ENCODE results near the gene GPD1.
A peak's percentile ranks its signal among the peaks of the same experiment; 100 is the strongest.
"Not testable (repeated sequence)": the region's sequence is repeated elsewhere in the genome, so short reads cannot be mapped to it uniquely, and the experiment has no call there.

GPD1 gene

GRCh38 chr12:50077099-50077498, 26.7 kb upstream of the GPD1 start:
- no peaks in the 10 kb centered on the region for H3K27me3 ChIP-seq (ENCODE audit: control insufficient read depth, insufficient read depth, low read length)
- H3K4me1 ChIP-seq (ENCODE audit: control insufficient read depth, insufficient read depth, low read length), result peaks cover 10% of the 10 kb centered on the region
- no peaks in the 10 kb centered on the region for H3K9me3 ChIP-seq (ENCODE audit: control insufficient read depth, low read length)
- no peak overlapping the region for H3K4me3 ChIP-seq (ENCODE audit: low read length)
- no peaks in the 10 kb centered on the region for H3K36me3 ChIP-seq (ENCODE audit: control insufficient read depth, insufficient read depth, low read length)
- no peak overlapping the region for H3K9ac ChIP-seq (ENCODE audit: low read length)

- Histone ChIP-seq H3K27me3 (ENCODE audit: control insufficient read depth, insufficient read depth, low read length) (no peaks in the 10 kb centered on the region), H3K36me3 (ENCODE audit: control insufficient read depth, insufficient read depth, low read length) (no peaks in the 10 kb centered on the region), H3K9ac (ENCODE audit: low read length) (no peak overlapping the region), H3K9me3 (ENCODE audit: control insufficient read depth, low read length) (no peaks in the 10 kb centered on the region), H3K4me3 (ENCODE audit: low read length) (no peak overlapping the region), H3K4me1 (ENCODE audit: control insufficient read depth, insufficient read depth, low read length) (peaks cover 10% of the 10 kb centered on the region)
Measured at GRCh38 chr12:50078281-50078680, 25.5 kb upstream of the GPD1 start.

GRCh38 chr12:50079771-50080170, 24.0 kb upstream of the GPD1 start:
- no peaks in the 10 kb centered on the region for H3K27me3 ChIP-seq (ENCODE audit: control insufficient read depth, insufficient read depth, low read length)
- H3K4me3 ChIP-seq (ENCODE audit: low read length), result no peak overlapping the region
- no peak overlapping the region for H3K9ac ChIP-seq (ENCODE audit: low read length)
- H3K4me1 ChIP-seq (ENCODE audit: control insufficient read depth, insufficient read depth, low read length), result peaks cover 10% of the 10 kb centered on the region
- no peaks in the 10 kb centered on the region for H3K36me3 ChIP-seq (ENCODE audit: control insufficient read depth, insufficient read depth, low read length)
- H3K9me3 ChIP-seq (ENCODE audit: control insufficient read depth, low read length), result no peaks in the 10 kb centered on the region

- Histone ChIP-seq H3K9ac (ENCODE audit: low read length) (no peak overlapping the region), H3K4me3 (ENCODE audit: low read length) (no peak overlapping the region), H3K9me3 (ENCODE audit: control insufficient read depth, low read length) (no peaks in the 10 kb centered on the region), H3K4me1 (ENCODE audit: control insufficient read depth, insufficient read depth, low read length) (no peaks in the 10 kb centered on the region), H3K36me3 (ENCODE audit: control insufficient read depth, insufficient read depth, low read length) (no peaks in the 10 kb centered on the region), H3K27me3 (ENCODE audit: control insufficient read depth, insufficient read depth, low read length) (no peaks in the 10 kb centered on the region)
Measured at GRCh38 chr12:50081096-50081808, 22.6 kb upstream of the GPD1 start.

GRCh38 chr12:50082644-50083043, 21.2 kb upstream of the GPD1 start:
- no peaks in the 10 kb centered on the region for H3K4me1 ChIP-seq (ENCODE audit: control insufficient read depth, insufficient read depth, low read length)
- no peaks in the 10 kb centered on the region for H3K9me3 ChIP-seq (ENCODE audit: control insufficient read depth, low read length)
- H3K27me3 ChIP-seq (ENCODE audit: control insufficient read depth, insufficient read depth, low read length), result no peaks in the 10 kb centered on the region
- no peaks in the 10 kb centered on the region for H3K36me3 ChIP-seq (ENCODE audit: control insufficient read depth, insufficient read depth, low read length)
- no peak overlapping the region for H3K4me3 ChIP-seq (ENCODE audit: low read length)
- no peak overlapping the region for H3K9ac ChIP-seq (ENCODE audit: low read length)

GRCh38 chr12:50083301-50083700, 20.5 kb upstream of the GPD1 start:
- H3K9ac ChIP-seq (ENCODE audit: low read length), result no peak overlapping the region

GRCh38 chr12:50084409-50084774, 19.4 kb upstream of the GPD1 start:
- not testable (repeated sequence) for H3K4me1 ChIP-seq (ENCODE audit: control insufficient read depth, insufficient read depth, low read length); H3K9me3 ChIP-seq (ENCODE audit: control insufficient read depth, low read length); H3K36me3 ChIP-seq (ENCODE audit: control insufficient read depth, insufficient read depth, low read length); H3K27me3 ChIP-seq (ENCODE audit: control insufficient read depth, insufficient read depth, low read length)
- H3K4me3 ChIP-seq (ENCODE audit: low read length), result peak overlapping the region; percentile 79
- H3K9ac ChIP-seq (ENCODE audit: low read length), result peak overlapping the region; percentile 77

More at GRCh38 chr12:50083301-50083700, 20.5 kb upstream of the GPD1 start:
- H3K4me1 ChIP-seq (ENCODE audit: control insufficient read depth, insufficient read depth, low read length), result no peaks in the 10 kb centered on the region
- H3K9me3 ChIP-seq (ENCODE audit: control insufficient read depth, low read length), result no peaks in the 10 kb centered on the region
- no peaks in the 10 kb centered on the region for H3K27me3 ChIP-seq (ENCODE audit: control insufficient read depth, insufficient read depth, low read length)
- H3K4me3 ChIP-seq (ENCODE audit: low read length), result no peak overlapping the region
- H3K36me3 ChIP-seq (ENCODE audit: control insufficient read depth, insufficient read depth, low read length), result no peaks in the 10 kb centered on the region

- Histone ChIP-seq H3K4me3 (ENCODE audit: low read length) (peak within 1 kb of the TSS; percentile 79), H3K4me1 (ENCODE audit: control insufficient read depth, insufficient read depth, low read length) (no peaks in the 10 kb centered on the region), H3K9me3 (ENCODE audit: control insufficient read depth, low read length) (no peaks in the 10 kb centered on the region), H3K27me3 (ENCODE audit: control insufficient read depth, insufficient read depth, low read length) (no peaks in the 10 kb centered on the region), H3K9ac (ENCODE audit: low read length) (peak within 1 kb of the TSS; percentile 77), H3K36me3 (ENCODE audit: control insufficient read depth, insufficient read depth, low read length) (no peaks in the 10 kb centered on the region)
Measured at GRCh38 chr12:50084775-50085614, 18.8 kb upstream of the GPD1 start, which contains the start of gene SMARCD1. Gene SMARCD1 (plus strand): TSS chr12:50085342. CDS start chr12:50085370, 28 bp downstream.

- Histone ChIP-seq H3K4me3 (ENCODE audit: low read length) (no peak overlapping the region), H3K27me3 (ENCODE audit: control insufficient read depth, insufficient read depth, low read length) (no peaks in the 10 kb centered on the region), H3K9ac (ENCODE audit: low read length) (peak overlapping the region; percentile 77), H3K9me3 (ENCODE audit: control insufficient read depth, low read length) (no peaks in the 10 kb centered on the region), H3K4me1 (ENCODE audit: control insufficient read depth, insufficient read depth, low read length) (no peaks in the 10 kb centered on the region), H3K36me3 (ENCODE audit: control insufficient read depth, insufficient read depth, low read length) (no peaks in the 10 kb centered on the region)
Measured at GRCh38 chr12:50085615-50086072, 18.2 kb upstream of the GPD1 start.

- Histone ChIP-seq H3K4me3 (ENCODE audit: low read length) (no peak overlapping the region), H3K9me3 (ENCODE audit: control insufficient read depth, low read length) (no peaks in the 10 kb centered on the region), H3K9ac (ENCODE audit: low read length) (peak overlapping the region; percentile 77), H3K27me3 (ENCODE audit: control insufficient read depth, insufficient read depth, low read length) (no peaks in the 10 kb centered on the region), H3K36me3 (ENCODE audit: control insufficient read depth, insufficient read depth, low read length) (no peaks in the 10 kb centered on the region), H3K4me1 (ENCODE audit: control insufficient read depth, insufficient read depth, low read length) (no peaks in the 10 kb centered on the region)
Measured at GRCh38 chr12:50086148-50086547, 17.7 kb upstream of the GPD1 start.

GRCh38 chr12:50087151-50087550, 16.7 kb upstream of the GPD1 start:
- no peaks in the 10 kb centered on the region for H3K36me3 ChIP-seq (ENCODE audit: control insufficient read depth, insufficient read depth, low read length)
- no peak overlapping the region for H3K9ac ChIP-seq (ENCODE audit: low read length)
- no peaks in the 10 kb centered on the region for H3K27me3 ChIP-seq (ENCODE audit: control insufficient read depth, insufficient read depth, low read length)
- no peak overlapping the region for H3K4me3 ChIP-seq (ENCODE audit: low read length)
- no peaks in the 10 kb centered on the region for H3K4me1 ChIP-seq (ENCODE audit: control insufficient read depth, insufficient read depth, low read length)
- H3K9me3 ChIP-seq (ENCODE audit: control insufficient read depth, low read length), result no peaks in the 10 kb centered on the region

- Histone ChIP-seq H3K9ac (ENCODE audit: low read length) (no peak overlapping the region), H3K36me3 (ENCODE audit: control insufficient read depth, insufficient read depth, low read length) (no peaks in the 10 kb centered on the region)
Measured at GRCh38 chr12:50087995-50088394, 15.8 kb upstream of the GPD1 start.

More at GRCh38 chr12:50087995-50088394, 15.8 kb upstream of the GPD1 start:
- Histone ChIP-seq H3K4me1 (ENCODE audit: control insufficient read depth, insufficient read depth, low read length) (no peaks in the 10 kb centered on the region), H3K9me3 (ENCODE audit: control insufficient read depth, low read length) (no peaks in the 10 kb centered on the region), H3K4me3 (ENCODE audit: low read length) (no peak overlapping the region), H3K27me3 (ENCODE audit: control insufficient read depth, insufficient read depth, low read length) (no peaks in the 10 kb centered on the region)
